GM18870 (cell line): Measurements from ENCODE around the gene SLC2A6.

Experiments used
- ATAC-seq: cut with Tn5 transposase; IDR thresholded peaks from one replicate; pipeline ENCODE4 v1.9.1; 2021; ENCODE audit warnings: moderate library complexity; ENCODE audit not compliant: unreplicated experiment

Gene SLC2A6

DNA sequence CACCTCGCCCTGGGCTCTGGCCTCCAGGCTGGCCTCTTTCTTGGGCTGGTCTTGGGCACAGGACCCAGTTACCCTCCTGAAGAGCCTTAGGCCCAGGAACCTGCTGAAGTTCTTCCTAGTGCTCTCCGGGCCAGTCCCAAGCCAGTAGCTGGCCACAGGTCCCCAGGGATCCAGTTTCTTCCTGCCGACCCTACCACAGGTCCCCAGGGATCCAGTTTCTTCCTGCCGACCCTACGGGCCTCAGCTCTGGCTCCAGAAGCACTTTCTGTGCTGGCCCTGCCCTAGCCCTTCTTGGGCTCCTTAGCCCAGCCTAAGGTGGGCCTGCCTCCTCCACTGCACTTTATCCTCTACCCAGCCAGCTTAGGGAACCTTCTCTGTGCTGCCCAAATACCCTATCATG lies 37.3 kb downstream of the SLC2A6 start:
- no peak for ATAC-seq

DNA sequence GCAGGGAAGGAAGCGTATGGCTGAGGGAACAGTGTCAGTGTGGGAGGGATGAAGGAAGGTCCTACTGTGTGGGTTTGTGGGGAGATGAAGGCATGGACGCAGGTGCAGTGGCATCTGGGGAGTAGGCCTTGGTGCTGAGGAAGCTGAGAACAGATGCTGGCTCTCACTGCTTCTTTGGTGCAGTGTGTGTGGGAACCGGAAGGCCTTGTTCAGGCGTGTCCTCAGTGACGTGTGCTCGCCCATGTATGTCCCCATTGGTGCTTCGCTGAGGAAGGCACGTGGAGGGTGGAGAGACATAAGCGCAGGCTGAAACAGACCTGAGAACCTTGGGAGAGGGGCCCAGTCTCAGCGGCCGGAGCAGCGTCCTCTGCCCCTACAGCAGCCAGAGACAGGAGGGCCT lies 38.0 kb downstream of the SLC2A6 start:
- ATAC-seq = no peak

DNA sequence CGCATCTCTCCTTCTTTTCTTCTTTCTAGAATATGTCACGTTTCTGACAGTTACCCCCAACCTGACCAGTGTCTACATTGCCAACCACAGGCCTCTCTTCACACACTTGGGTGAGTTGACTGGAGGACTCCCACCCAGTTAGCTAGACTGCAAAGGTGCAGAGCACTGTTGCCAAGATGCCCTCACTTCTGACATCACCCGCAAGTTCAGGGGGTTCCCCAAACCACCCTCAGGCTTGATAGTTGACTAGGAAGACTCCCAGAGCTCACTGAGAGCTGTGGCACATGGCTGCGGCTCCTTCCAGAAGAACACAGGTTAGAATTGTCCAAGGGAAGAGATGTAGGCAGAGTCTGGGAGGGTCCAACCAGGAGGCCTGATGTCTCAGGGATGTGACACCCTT lies 39.6 kb downstream of the SLC2A6 start:
- no peak for ATAC-seq

DNA sequence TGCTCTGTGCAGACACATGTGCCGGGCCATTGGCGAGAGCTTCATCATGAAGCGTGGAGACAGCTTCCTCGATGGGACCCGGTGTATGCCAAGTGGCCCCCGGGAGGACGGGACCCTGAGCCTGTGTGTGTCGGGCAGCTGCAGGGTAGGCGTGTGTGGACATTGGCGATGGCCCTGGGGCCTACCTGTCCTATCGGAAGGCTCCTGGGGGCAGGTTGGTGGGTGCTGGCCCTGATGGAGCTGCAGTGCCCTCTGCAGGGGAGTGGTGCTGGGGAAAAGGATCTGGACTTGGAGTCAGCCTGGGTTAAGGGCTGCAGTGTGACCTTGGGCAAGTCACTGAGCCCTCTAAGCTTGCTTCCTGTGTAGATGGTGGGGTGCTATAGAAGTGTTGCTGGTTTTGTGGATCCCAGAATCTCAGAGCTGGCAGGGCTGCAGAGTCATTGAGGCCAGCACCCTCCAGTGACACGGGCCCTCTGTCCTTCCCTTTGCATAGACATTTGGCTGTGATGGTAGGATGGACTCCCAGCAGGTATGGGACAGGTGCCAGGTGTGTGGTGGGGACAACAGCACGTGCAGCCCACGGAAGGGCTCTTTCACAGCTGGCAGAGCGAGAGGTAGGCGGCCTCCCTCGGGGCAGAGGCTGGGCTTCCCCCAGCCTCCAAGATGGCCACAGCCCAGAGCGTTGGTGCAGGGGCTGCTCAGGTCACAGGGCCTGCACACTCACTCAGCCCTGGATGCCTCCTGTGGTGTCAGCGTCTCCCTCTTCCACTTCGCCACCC lies 41.0 kb downstream of the SLC2A6 start:
- ATAC-seq = no peak

DNA sequence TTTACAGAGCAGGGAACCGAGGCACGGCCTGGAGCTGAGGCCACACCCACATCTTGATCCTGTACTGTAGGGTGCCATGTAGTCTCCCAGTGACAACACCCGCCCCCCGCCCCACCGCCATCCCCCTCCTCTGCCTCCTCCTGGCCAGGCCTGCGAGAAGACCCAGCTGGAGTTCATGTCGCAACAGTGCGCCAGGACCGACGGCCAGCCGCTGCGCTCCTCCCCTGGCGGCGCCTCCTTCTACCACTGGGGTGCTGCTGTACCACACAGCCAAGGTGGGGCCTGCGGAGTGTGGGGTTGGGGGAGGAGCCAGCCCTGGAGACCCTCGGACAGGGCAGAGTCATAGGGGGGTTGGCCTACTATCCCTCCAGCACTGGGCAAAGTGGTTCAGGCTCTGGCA lies 42.2 kb downstream of the SLC2A6 start:
- no peak for ATAC-seq

DNA sequence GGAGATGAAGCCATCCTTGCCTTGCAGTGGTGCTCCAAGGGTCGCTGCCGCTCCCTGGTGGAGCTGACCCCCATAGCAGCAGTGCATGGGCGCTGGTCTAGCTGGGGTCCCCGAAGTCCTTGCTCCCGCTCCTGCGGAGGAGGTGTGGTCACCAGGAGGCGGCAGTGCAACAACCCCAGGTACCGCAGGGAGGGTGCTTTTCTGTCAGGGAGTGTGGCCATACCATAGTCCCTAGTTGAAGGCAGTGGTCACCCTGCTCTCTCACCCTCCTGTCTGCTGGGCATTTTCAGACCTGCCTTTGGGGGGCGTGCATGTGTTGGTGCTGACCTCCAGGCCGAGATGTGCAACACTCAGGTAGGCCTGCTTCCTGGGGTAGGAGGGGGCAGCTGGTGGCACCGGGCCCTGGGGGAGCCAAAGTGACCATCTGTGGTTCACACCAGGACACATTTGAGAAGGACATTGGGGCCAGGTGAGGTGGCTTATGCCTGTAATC lies 45.5 kb downstream of the SLC2A6 start:
- ATAC-seq = no peak

DNA sequence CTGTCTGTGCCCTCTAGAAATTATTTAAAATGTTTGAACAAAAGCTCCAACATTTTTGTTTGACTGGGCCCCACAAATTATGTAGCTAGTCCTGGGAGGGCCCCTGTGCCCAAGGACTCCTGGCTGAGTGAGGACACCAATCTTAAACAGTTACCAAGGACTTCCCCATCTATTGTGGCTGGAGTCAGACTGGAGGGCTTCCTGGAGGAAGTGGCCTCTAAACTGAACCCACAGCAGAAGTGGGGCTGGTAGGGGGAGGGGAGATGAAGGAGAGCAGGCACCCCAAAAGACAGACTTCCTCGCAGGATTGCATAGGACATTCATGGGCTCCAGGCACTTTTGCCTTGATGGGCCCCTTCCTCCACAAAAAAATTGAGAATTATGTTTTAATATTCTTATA lies 48.7 kb downstream of the SLC2A6 start:
- no peak for ATAC-seq

DNA sequence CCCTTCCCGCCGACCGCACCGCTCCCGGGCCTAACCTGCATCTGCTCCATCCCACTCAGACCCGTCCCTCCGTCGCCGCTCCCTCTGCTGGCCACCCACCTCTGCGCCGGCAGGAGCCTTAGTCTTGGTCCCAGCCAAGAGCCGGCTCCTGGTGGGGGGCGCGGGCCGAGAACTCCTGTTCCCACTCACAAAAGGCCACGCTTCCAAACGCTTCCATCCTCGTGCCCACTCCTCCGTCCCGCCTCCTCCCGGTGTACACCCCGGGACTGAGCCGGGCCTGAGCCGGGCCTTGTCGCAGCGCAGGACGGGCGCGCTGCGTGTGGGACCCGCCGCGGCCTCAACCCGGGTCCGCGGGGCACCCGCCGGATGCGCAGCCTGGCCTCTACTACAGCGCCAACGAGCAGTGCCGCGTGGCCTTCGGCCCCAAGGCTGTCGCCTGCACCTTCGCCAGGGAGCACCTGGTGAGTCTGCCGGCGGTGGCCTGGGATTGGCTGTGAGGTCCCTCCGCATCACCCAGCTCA lies 49.2 kb downstream of the SLC2A6 start:
- ATAC-seq = no peak

DNA sequence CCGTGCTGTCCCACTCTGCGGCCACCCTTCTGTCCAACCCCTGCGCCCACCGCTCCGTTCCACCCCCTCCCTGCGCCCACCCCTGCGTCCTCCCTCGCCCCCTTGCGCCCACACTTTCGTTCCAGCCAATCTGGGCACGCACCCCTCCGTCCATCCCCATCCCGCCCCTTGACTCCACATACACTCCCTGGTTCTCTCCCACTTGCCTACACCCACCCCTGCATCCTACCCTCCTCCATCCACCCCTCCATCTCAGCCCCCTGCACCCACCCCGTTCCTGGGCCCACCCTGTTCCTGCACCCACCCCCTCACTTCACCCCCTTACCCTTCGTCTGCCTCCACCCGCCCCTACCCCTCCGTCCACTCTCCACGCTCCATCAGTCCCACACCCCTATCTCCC lies 49.7 kb downstream of the SLC2A6 start:
- no peak for ATAC-seq

DNA sequence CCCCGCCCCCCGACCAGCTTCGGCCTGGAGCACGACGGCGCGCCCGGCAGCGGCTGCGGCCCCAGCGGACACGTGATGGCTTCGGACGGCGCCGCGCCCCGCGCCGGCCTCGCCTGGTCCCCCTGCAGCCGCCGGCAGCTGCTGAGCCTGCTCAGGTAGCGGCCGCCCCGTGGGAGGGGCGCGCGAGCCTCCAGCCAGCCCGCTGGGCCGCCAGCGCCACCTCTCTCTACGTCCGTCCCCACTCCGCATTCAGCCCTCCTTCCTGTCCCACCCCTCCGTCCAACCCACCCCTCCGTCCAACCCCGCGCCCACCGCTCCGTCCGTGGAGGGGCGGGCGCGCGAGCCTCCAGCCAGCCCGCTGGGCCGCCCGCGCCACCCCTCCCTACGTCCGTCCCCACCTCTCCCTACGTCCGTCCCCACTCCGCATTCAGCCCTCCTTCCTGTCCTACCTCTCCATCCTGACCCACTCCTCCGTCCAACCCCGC lies 50.2 kb downstream of the SLC2A6 start:
- no peak for ATAC-seq

DNA sequence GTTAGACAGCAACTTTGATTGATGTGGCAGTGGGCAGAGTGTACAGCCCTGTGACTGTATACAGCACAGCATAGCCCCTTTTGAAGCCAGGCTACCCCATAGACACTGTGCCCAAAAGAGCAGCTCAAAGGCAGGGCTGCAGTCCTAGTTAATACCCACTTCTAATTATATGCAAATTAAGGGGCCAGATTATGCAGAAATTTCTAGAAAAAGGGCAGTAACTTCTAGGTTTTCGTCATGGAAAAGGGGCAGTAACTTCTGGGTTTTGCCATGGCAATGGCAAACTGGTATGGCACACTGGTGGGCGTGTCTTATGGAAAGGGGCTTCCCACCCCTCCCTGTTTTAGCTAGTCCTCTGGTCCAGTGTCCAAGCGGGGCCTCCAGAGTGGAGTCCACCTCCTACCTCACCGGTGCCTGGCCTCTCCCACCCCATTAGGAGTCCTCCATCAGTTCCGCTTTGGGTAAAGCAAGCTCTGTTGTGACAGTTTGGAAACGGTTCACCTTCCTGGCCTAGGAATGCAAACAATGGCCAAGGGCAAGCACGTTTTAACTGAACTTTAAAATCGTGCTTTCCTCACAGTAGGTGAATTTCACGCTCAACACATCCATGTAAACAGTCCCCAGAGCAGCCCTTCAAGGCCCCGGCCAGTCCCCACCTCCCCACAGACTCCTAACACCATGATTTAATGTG lies 51.1 kb downstream of the SLC2A6 start:
- no peak for ATAC-seq

DNA sequence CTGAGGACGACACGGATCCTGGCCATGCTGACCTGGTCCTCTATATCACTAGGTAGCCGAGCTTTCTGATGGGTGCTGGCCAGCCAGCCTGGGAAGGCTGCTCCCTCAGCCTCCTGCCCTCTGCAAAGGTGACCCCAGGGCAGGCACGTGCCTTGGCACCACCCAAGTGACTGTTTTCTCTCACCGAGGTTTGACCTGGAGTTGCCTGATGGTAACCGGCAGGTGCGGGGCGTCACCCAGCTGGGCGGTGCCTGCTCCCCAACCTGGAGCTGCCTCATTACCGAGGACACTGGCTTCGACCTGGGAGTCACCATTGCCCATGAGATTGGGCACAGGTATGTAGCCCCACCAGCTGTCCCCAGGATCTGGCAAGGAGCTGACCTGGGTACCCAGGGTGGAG lies 52.9 kb downstream of the SLC2A6 start:
- ATAC-seq = no peak

DNA sequence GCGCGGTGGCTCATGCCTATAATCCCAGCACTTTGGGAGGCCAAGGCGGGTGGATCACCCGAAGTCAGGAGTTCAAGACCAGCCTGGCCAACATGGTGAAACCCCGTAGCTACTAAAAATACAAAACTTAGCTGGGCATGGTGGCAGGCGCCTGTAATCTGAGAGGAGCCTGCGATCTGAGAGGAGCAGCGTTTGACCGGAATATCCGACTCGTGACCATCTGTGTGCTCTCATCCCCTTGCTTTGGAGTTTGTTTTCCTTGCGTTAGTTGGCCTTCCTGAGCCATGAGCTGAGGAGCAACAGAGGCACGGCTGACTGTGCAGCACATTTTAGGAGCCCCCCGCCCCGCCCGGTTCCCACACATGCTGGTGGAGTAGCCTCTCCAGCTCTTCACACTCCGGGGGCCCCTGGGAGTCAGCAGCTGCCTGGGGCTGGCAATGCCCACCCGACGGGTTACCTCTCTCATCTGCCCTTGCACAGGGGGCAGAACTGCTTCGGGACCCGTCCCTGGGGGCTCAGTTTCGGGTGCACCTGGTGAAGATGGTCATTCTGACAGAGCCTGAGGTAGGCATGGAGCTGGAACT lies 53.8 kb downstream of the SLC2A6 start:
- no peak for ATAC-seq

DNA sequence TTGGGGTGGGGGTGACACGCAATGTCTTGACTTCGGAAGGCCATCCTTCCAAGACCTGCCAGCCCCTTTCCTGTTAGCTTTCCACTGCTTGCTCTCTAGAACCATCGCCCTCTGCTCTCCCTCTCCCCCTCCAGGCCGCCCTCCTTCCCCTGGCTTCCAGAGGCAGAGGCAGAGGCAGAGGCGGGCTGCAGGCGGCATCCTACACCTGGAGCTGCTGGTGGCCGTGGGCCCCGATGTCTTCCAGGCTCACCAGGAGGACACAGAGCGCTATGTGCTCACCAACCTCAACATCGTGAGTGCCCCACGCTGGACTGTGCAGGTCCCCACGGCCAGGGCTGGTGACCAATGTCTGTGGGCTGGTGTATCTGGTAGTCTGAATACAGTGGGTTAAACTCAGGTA lies 54.7 kb downstream of the SLC2A6 start:
- ATAC-seq = no peak

DNA sequence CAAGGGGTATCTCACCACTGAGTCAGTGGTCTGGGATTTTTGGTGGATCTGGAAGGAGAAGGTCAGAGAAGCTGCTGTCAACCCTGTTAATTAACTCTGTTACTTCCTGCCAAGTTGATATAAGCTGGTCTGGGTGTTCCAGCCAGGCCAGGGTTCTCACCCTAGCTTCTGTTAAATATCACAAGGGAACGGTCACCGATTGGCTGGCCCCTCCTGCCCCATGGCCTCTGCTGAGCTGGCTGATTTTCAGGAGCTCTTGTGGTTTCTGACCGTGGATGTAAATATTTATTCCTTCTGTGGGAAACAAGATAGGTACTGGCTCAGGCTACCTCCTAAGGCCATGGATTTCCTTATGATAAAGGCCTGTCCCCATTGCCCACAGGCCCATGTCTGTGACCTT lies 55.7 kb downstream of the SLC2A6 start:
- no peak for ATAC-seq

DNA sequence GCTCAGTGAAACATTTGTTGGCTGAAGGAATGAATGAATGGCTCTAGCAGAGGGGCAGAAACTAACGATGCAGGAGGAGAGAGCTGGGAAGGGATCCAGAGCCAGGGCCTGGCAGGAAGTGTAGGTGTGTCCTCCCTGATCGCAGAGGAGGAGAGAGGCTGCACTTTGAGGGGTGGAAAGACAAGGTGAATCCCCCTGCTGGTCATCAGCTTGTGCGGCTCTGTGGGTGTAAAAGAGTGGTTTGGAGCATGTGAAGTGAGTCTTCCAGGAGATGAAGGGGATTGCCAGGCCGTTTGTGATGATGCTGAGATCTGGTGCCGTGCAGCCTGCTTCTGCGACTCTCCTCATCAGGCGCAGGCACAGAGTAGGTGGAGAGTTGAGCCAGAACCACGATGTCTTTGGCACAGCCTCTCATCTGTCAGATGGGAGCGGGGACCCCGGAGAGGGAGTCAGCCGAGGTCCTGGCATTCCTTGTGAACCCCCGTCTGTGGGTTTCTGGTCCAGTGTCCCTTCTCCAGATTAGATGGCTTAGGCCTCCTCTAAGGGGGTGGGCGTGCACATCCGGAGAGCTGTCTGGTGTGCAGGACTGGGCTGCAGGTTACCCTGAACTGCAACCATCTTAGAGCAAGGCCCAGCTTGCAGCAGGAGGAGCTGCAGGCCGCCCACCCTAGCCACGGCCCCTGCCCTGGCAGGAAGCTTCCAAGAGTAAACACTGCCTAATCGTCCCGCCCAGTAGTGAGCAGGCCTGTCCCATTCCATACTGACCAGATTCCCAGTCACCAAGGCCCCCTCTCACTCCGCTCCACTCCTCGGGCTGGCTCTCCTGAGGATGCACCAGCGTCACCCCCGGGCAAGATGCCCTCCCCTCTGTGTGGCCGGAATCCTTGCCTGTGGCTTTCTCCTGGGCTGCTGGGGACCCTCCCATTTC lies 57.0 kb downstream of the SLC2A6 start, which contains the start of gene ADAMTS13:
Gene ADAMTS13, plus strand, starts transcription at position 753 of the 928 bp plus-strand sequence. Its CDS starts 77 bp downstream, at position 830.
- ATAC-seq = no peak
